Chondrocyte (in vitro differentiated cells): Measurements from ENCODE around the gene OPALIN. TPM values are rescaled to one million over a fixed set of nuclear protein-coding genes. Genes with fewer than 3 reads are reported as not detected.
A peak's percentile ranks its signal among the peaks of the same experiment; 100 is the strongest.

ENCODE experiments used
- DNase-seq: peaks from one replicate; pipeline ENCODE4 v3.0.0; 2021; ENCODE audit warnings: mixed read lengths, low spot score
- H3K27ac Mint-ChIP-seq: one replicate; pipeline ENCODE4 v1.8.0; 2021; ENCODE audit warnings: mild to moderate bottlenecking, moderate library complexity, mixed read lengths; ENCODE audit not compliant: unreplicated experiment
- H3K27me3 Mint-ChIP-seq: 2 replicates; pipeline ENCODE4 v1.8.0; 2021; ENCODE audit warnings: low read depth, mixed read lengths
- H3K36me3 Mint-ChIP-seq: 2 replicates; pipeline ENCODE4 v1.8.0; 2021; ENCODE audit warnings: low read depth, mixed read lengths
- H3K4me1 Mint-ChIP-seq: 2 replicates; pipeline ENCODE4 v1.8.0; 2021; ENCODE audit warnings: low read depth, mild to moderate bottlenecking, mixed read lengths
- H3K4me3 Mint-ChIP-seq: one replicate; pipeline ENCODE4 v1.8.0; 2021; ENCODE audit warnings: mild to moderate bottlenecking, moderate library complexity, mixed read lengths; ENCODE audit not compliant: unreplicated experiment
- H3K9me3 Mint-ChIP-seq: 2 replicates; pipeline ENCODE4 v1.8.0; 2021; ENCODE audit warnings: low read depth, mixed read lengths
- total RNA-seq: library from RNA; stranded (reverse); gene quantifications from 3 replicates; pipeline ENCODE4 v1.2.1, GENCODE V29; 2021
- TF ChIP-seq, protein P1 (sequence below): fragments of 200-600 bp; sonication (generic); IDR thresholded peaks from 2 replicates; pipeline ENCODE4 v1.5.0; 2021; ENCODE audit warnings: antibody characterized with exemption, mild to moderate bottlenecking, moderate library complexity

OPALIN gene
- total RNA-seq, 1 donor from 2014 or later = not detected

DNA sequence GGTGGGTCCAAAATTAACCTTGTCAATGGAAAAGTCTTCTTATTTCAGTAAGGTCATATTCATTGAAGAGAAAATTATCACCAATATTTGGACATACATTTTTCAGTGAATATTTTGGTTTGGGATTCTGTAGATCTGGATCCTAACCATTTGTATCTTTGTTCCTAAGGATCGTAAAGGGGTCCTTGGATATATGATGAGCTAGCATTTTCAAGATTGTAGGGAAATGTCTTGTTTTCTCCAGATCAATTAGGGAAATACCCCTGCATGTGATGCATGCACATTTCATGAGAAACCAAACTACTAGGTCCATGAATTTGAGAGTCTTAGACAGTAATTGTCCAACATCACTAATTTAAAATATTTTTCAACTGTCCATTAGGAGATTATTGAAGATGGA, 36.5 kb downstream of the OPALIN start:
- Mint-ChIP-seq H3K9me3 (no peaks in the 10 kb centered on the region), H3K27ac (no peak overlapping the region), H3K4me3 (no peak overlapping the region), H3K27me3 (peaks cover 24% of the 10 kb centered on the region), H3K36me3 (no peaks in the 10 kb centered on the region), H3K4me1 (no peaks in the 10 kb centered on the region)
- TF ChIP-seq, protein P1, sequence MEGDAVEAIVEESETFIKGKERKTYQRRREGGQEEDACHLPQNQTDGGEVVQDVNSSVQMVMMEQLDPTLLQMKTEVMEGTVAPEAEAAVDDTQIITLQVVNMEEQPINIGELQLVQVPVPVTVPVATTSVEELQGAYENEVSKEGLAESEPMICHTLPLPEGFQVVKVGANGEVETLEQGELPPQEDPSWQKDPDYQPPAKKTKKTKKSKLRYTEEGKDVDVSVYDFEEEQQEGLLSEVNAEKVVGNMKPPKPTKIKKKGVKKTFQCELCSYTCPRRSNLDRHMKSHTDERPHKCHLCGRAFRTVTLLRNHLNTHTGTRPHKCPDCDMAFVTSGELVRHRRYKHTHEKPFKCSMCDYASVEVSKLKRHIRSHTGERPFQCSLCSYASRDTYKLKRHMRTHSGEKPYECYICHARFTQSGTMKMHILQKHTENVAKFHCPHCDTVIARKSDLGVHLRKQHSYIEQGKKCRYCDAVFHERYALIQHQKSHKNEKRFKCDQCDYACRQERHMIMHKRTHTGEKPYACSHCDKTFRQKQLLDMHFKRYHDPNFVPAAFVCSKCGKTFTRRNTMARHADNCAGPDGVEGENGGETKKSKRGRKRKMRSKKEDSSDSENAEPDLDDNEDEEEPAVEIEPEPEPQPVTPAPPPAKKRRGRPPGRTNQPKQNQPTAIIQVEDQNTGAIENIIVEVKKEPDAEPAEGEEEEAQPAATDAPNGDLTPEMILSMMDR = no peak
- DNase-seq = no peak

DNA sequence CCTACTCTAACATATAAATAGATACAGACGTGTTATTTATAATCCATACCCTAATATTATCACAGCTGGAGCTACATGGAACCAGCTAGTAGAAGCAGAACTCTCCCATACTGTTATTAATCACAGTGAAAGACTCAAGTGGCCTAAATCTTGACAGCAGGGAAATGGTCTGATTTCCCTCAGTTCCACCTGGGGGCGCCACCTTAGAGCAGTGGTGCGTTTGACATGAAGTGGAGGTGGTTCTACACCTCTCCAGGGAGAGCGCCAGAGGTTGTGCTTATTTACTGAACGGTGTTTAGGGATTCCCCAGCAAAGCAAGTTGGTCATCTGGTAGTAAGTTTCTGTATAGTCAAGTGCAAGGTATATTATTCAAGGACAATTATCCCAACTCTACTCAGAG, 37.0 kb downstream of the OPALIN start:
- H3K27me3 Mint-ChIP-seq = peaks cover 22% of the 10 kb centered on the region
- TF ChIP-seq, protein P1 = peak; percentile 11
- DNase-seq = no peak
- no peak overlapping the region for H3K4me3 Mint-ChIP-seq
- H3K9me3 Mint-ChIP-seq = no peaks in the 10 kb centered on the region
- no peaks in the 10 kb centered on the region for H3K36me3 Mint-ChIP-seq
- no peak overlapping the region for H3K27ac Mint-ChIP-seq
- no peaks in the 10 kb centered on the region for H3K4me1 Mint-ChIP-seq

DNA sequence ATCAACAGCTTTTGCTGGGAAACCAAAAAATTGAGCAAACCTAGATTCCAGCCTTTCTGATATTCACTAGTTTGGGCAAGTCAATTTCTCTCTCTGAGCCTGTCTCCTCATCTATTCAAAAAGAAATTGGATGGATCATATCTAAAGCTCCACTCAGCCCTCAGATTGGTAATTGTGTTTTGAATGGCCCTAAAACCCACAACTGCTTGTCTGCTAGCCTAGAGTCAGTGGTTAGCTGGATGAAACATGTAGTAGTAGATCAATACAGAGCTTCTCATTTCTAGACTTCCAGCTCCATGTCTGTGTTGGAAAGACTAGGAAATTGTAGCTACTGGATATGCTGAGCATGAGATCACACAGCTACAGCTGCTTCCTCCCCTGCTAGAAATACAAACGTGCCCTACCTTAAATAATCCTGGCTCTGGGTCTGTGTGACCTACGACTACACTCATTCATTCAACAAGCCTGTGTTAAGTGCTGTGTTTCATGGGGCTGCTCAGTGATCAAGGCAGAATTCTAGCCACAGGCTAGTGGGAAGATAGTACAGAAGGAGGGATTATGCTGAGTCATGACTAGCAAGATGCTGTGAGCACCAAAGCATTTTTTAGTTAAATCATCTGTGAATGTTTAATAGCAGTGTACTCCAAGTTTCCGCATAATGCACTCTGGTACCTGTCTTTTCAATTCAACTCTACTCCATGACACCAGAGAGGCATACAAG, 38.9 kb downstream of the OPALIN start:
- peaks cover 18% of the 10 kb centered on the region for H3K27me3 Mint-ChIP-seq
- H3K27ac Mint-ChIP-seq = no peak overlapping the region
- H3K9me3 Mint-ChIP-seq = no peaks in the 10 kb centered on the region
- H3K4me3 Mint-ChIP-seq = no peak overlapping the region
- TF ChIP-seq, protein P1 = no peak
- H3K4me1 Mint-ChIP-seq = no peaks in the 10 kb centered on the region
- DNase-seq = no peak
- no peaks in the 10 kb centered on the region for H3K36me3 Mint-ChIP-seq

DNA sequence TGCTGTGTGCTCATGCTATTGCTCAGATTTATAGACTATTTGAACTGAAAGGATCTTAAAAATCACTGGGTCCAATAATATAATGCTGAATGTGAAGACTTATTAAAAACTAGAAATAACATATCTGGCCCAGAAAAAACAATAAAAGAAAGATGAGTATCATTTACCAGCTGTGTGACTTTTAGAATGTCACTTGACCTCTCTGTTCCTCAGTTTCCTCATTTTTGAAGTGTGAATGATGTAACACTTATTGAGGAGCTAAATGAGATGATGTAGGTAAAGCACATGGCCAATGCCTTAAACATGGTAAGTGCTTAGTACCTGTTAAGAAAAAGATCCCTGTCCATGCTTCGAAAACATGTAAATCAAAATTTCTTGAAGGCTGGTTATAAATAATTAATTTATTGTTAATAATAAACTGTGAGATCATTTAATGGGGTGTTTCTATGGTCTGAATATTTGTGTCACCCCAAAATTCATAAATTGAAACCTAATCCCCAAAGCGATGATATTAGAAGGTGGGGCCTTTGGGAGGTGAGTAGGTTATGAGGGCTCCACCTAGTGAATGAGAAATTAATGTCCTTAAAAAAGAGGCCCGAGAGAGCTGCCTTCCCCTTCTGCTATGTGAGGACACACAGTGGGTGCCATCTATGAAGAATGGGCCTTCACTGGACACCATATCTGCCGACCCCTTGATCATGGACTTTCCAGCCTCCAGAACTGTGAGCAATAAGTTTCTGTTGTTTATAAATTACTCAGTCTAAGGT, 41.6 kb downstream of the OPALIN start:
- Mint-ChIP-seq H3K27ac (no peak overlapping the region), H3K36me3 (no peaks in the 10 kb centered on the region), H3K4me3 (no peak overlapping the region), H3K27me3 (peaks cover 15% of the 10 kb centered on the region), H3K4me1 (no peaks in the 10 kb centered on the region), H3K9me3 (no peaks in the 10 kb centered on the region)
- DNase-seq = no peak
- TF ChIP-seq, protein P1 = no peak

DNA sequence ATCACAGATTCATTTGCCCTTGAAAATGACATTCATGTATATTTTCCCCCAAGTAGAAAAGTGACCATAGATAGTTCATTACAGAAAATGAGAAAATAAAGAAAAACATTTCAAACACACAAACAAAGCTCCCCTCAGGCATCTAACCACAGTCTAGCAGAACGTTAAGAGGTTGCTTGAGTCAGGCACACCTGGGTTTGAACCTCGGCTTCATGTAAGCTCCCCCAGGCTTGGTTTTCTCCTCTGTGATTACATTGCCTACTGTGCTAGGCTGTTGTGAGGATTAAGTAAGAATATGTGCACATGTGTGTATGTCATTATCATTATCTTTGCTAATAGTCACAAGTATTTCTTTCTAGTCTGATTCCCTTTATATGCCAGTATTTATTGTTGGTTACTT, 45.5 kb downstream of the OPALIN start:
- Mint-ChIP-seq H3K36me3 (no peaks in the 10 kb centered on the region), H3K4me1 (peaks cover 7% of the 10 kb centered on the region), H3K9me3 (no peaks in the 10 kb centered on the region), H3K27me3 (peaks cover 14% of the 10 kb centered on the region), H3K4me3 (no peak overlapping the region), H3K27ac (no peak overlapping the region)
- no peak for DNase-seq
- TF ChIP-seq, protein P1 = no peak
